ENCODE measurements around the gene SPATA46. TPM values are rescaled to one million over a fixed set of nuclear protein-coding genes. Genes with fewer than 3 reads are reported as not detected.
A peak's percentile ranks its signal among the peaks of the same experiment; 100 is the strongest.

SPATA46 gene
- total and polyA plus RNA-seq, 8 donors, result not detected

DNA sequence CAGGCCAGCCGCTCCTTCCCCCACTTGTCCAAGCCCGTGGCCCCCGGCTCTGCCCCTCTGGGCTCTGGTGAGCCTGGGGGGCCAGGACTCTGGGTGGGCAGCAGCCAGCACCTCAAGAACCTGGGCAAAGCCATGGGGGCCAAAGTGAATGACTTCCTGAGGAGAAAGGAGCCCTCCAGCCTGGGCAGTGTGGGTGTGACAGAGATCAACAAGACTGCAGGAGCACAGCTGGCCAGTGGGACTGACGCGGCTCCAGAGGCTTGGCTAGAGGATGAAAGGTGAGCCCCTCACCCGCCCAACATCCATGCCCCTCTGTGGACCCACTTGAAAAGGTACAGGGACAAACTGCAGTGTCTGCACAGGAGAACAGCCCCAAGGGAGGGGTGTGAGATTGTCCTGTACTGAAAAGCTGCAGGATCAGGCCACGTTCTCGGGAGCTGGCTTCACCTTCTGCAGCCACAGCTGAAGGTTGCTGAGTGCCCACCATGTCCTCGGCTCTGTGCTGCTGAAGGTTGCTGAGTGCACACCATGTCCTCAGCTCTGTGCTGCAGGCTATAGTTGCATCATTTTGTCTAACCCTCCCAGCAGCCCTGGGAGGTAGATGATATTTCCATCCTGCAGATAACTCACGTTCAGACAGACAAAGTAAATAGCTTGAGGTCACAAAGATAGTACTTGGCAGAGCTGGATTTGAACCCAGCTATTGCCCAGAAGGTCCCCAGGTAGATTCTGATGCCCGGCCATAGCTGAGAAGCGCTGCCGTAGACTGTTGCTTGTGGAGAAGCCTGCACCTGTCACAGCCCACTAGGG, 5.5 kb upstream of the SPATA46 start:
- DNase-seq, result no peak
- TF ChIP-seq, protein P1, sequence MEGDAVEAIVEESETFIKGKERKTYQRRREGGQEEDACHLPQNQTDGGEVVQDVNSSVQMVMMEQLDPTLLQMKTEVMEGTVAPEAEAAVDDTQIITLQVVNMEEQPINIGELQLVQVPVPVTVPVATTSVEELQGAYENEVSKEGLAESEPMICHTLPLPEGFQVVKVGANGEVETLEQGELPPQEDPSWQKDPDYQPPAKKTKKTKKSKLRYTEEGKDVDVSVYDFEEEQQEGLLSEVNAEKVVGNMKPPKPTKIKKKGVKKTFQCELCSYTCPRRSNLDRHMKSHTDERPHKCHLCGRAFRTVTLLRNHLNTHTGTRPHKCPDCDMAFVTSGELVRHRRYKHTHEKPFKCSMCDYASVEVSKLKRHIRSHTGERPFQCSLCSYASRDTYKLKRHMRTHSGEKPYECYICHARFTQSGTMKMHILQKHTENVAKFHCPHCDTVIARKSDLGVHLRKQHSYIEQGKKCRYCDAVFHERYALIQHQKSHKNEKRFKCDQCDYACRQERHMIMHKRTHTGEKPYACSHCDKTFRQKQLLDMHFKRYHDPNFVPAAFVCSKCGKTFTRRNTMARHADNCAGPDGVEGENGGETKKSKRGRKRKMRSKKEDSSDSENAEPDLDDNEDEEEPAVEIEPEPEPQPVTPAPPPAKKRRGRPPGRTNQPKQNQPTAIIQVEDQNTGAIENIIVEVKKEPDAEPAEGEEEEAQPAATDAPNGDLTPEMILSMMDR (IDR thresholded peaks at IDR 0.05), result no peak
- ATAC-seq, result no peak
- intact Hi-C loops (cut with DNase I), result loop anchor here in 1 of 3 donors (10.0 kb wide), 1 partner anchor 327 kb away; no protein-coding TSS in a partner anchor
- Histone ChIP-seq H3K9me3 (no peaks in the 10 kb centered on the region), H3K27me3 (no peaks in the 10 kb centered on the region), H3K36me3 (no peaks in the 10 kb centered on the region), H3K27ac (no peak overlapping the region), H3K4me1 (no peaks in the 10 kb centered on the region), H3K4me3 (no peak overlapping the region)
- 86 to 92% methylated on average over 13 of the region's 13 CpGs for WGBS, 2 donors
- FAIRE-seq, result no peak

DNA sequence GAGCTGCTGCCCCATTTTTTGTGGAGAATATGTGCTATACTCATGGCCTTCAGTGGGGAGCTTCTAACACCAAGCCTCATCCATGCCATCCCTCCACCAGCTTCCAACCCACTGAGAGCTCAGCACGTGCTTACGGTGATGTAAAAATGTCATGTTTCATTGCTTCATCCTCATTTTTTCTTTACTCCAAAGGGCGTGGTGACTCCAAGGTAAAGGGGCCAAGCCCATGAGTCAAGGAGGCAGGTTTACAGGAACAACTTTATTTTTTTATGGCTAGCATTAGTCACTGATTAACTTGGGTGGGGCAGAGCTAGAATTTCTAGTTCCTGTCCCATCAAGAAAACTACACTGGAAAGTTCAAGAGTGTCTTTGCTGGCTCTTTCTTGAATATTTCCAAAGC, 4.7 kb upstream of the SPATA46 start, which contains the start of gene C1orf226:
Gene C1orf226 (plus strand): TSS at position 346 of the 400 bp plus-strand sequence. CDS start 174 bp downstream, outside the sequence.
- 81 to 86% methylated on average over 3 of the region's 3 CpGs for WGBS, 2 donors
- no peak within 1 kb of the TSS for H3K27ac ChIP-seq
- H3K4me3 ChIP-seq, result no peak within 1 kb of the TSS
- TF ChIP-seq, protein P1 (IDR thresholded peaks at IDR 0.05), result no peak
- intact Hi-C loops (cut with DNase I), result loop anchor here in 1 of 3 donors (10.0 kb wide), 1 partner anchor 327 kb away; no protein-coding TSS in a partner anchor
- no peaks in the 10 kb centered on the region for H3K9me3 ChIP-seq
- DNase-seq (no peak), FAIRE-seq (no peak), ATAC-seq (peak in 3 of 4 donors; percentile 58 to 85 (median 81))
- H3K27me3 ChIP-seq, result no peaks in the 10 kb centered on the region
- H3K4me1 ChIP-seq, result no peaks in the 10 kb centered on the region
- H3K36me3 ChIP-seq, result no peaks in the 10 kb centered on the region

DNA sequence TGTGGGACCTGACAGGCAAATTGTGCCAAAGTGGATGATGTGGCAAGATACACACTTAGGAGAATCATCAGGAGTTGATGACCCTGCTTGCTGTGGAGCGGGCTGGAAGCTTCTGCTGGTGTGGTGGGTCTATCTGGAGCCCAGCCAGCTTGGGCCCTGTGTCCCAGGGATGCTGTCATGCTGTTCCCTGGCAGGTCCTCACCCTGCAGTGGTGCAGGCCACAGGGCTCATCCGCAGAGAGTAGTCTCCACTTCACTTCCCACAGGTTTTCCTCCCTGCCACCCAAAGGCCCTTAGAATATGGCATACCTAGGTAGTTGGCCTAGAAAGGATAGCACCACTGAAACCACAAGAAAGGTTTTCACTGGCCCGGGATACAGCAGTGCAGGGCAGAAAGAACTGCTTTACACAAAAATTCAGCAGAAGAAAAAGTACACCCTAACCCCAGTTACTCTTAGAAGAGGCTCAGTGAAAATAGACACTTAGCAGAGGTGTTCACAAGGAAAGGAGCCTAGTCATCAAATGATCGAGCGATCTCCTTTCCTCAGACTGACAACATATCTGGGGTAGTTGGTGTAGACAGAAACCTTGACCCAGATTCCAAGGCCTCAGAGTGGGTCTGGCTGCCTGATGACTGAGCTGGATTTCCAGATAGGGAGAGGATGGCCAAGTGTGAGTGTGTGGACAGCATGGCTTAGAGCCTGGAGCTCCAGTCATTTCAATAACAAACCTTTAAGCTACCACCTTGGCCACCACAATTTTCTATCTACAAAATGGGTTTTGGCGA, 3.6 kb upstream of the SPATA46 start:
- H3K27ac ChIP-seq, result no peak overlapping the region
- no peak for FAIRE-seq
- H3K4me3 ChIP-seq, result no peak overlapping the region
- no peaks in the 10 kb centered on the region for H3K36me3 ChIP-seq
- WGBS, 2 donors, result 80 to 91% methylated on average over 6 of the region's 6 CpGs
- intact Hi-C loops (cut with DNase I), result loop anchor here in 1 of 3 donors (10.0 kb wide), 1 partner anchor 325 kb away; no protein-coding TSS in a partner anchor
- no peak for DNase-seq
- no peak for ATAC-seq
- H3K9me3 ChIP-seq, result no peaks in the 10 kb centered on the region
- TF ChIP-seq, protein P1 (IDR thresholded peaks at IDR 0.05), result no peak
- H3K4me1 ChIP-seq, result no peaks in the 10 kb centered on the region
- no peaks in the 10 kb centered on the region for H3K27me3 ChIP-seq

DNA sequence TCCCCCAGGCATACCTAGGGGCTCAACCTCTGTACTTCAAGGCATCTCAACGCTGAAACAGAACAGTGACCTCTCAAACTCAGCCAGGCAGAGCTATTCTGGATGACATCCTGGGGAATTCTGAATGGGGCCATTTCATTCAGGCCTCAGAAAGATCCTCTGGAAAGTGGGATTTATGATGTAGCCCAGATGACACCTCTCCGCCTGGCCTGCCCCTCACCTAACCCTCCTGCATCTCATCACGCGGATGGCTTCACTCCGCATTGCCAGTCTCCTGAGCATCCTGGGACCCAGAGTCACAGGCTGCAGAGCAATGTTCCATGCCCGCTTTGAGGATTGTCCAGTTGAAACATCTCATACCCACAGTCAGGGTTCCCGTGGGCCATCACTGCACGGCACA, 1.2 kb downstream of the SPATA46 start:
- DNase-seq, result no peak
- Histone ChIP-seq H3K27ac (no peak overlapping the region), H3K9me3 (no peaks in the 10 kb centered on the region), H3K36me3 (no peaks in the 10 kb centered on the region), H3K4me1 (no peaks in the 10 kb centered on the region), H3K4me3 (no peak overlapping the region), H3K27me3 (no peaks in the 10 kb centered on the region)
- FAIRE-seq, result no peak
- intact Hi-C loops (cut with DNase I), result no loop called here
- WGBS, 2 donors, result 82 to 86% methylated on average over 8 of the region's 8 CpGs
- TF ChIP-seq, protein P1 (IDR thresholded peaks at IDR 0.05), result no peak
- ATAC-seq, result no peak

All from pancreas (tissue), 10 donors.